Activated T-helper 17 cell treated with anti-CD3 and anti-CD28 coated beads, Interleukin-2, amount 50 U/mL, for 72 hours (primary cell): Measurements from ENCODE around the gene OLFM1. TPM values are rescaled to one million over a fixed set of nuclear protein-coding genes. Genes with fewer than 3 reads are reported as not detected.

Source experiments
- ATAC-seq: fragments of 150-1000 bp; cut with Tn5 transposase; replicated peaks from 2 replicates; pipeline ENCODE4 v1.10.0; 2021; ENCODE audit warnings: mild to moderate bottlenecking, moderate library complexity
- H3K27ac Mint-ChIP-seq: one replicate; pipeline ENCODE4 v1.8.0; 2022; ENCODE audit warnings: mixed read lengths
- H3K27me3 Mint-ChIP-seq: one replicate; pipeline ENCODE4 v1.8.0; 2022; ENCODE audit warnings: mixed read lengths
- H3K36me3 Mint-ChIP-seq: one replicate; pipeline ENCODE4 v1.8.0; 2022; ENCODE audit warnings: low read depth, mild to moderate bottlenecking, mixed read lengths
- H3K4me1 Mint-ChIP-seq: one replicate; pipeline ENCODE4 v1.8.0; 2022; ENCODE audit warnings: mixed read lengths
- H3K4me3 Mint-ChIP-seq: one replicate; pipeline ENCODE4 v1.8.0; 2022; ENCODE audit warnings: mild to moderate bottlenecking, mixed read lengths
- H3K9me3 Mint-ChIP-seq: one replicate; pipeline ENCODE4 v1.8.0; 2022; ENCODE audit warnings: mixed read lengths
- total RNA-seq, 2 donors: library from RNA; stranded (reverse); gene quantifications; one replicate each; pipeline ENCODE4 v1.2.3, GENCODE V29; 2022

The OLFM1 gene
- total RNA-seq, 2 donors from 2014 or later = 0.32 TPM; not detected in 1

- Mint-ChIP-seq H3K9me3 (no peaks in the 10 kb centered on the region), H3K27ac (no peak overlapping the region), H3K4me3 (no peak overlapping the region), H3K27me3 (peaks cover 39% of the 10 kb centered on the region), H3K4me1 (no peaks in the 10 kb centered on the region), H3K36me3 (no peaks in the 10 kb centered on the region)
- no peak for ATAC-seq
These were observed 12.8 kb downstream of the OLFM1 start for GRCh38 chr9:135100241-135100681.

GRCh38 chr9:135100725-135101410, 13.4 kb downstream of the OLFM1 start:
- H3K9me3 Mint-ChIP-seq = no peaks in the 10 kb centered on the region
- no peak overlapping the region for H3K4me3 Mint-ChIP-seq
- no peak overlapping the region for H3K27ac Mint-ChIP-seq
- ATAC-seq = no peak
- peaks cover 38% of the 10 kb centered on the region for H3K27me3 Mint-ChIP-seq
- no peaks in the 10 kb centered on the region for H3K4me1 Mint-ChIP-seq
- H3K36me3 Mint-ChIP-seq = no peaks in the 10 kb centered on the region

GRCh38 chr9:135101486-135101885, 14.0 kb downstream of the OLFM1 start:
- no peak for ATAC-seq

GRCh38 chr9:135101926-135102325, 14.5 kb downstream of the OLFM1 start:
- Mint-ChIP-seq H3K4me1 (no peaks in the 10 kb centered on the region), H3K27ac (no peak overlapping the region), H3K27me3 (peaks cover 36% of the 10 kb centered on the region), H3K36me3 (no peaks in the 10 kb centered on the region), H3K9me3 (no peaks in the 10 kb centered on the region), H3K4me3 (no peak overlapping the region)
- ATAC-seq = no peak

More at GRCh38 chr9:135101486-135101885, 14.0 kb downstream of the OLFM1 start:
- H3K4me3 Mint-ChIP-seq = no peak overlapping the region
- no peaks in the 10 kb centered on the region for H3K36me3 Mint-ChIP-seq
- H3K27me3 Mint-ChIP-seq = peaks cover 38% of the 10 kb centered on the region
- no peaks in the 10 kb centered on the region for H3K4me1 Mint-ChIP-seq
- H3K9me3 Mint-ChIP-seq = no peaks in the 10 kb centered on the region
- no peak overlapping the region for H3K27ac Mint-ChIP-seq

- no peaks in the 10 kb centered on the region for H3K36me3 Mint-ChIP-seq
These were observed 14.9 kb downstream of the OLFM1 start for GRCh38 chr9:135102331-135102730.

GRCh38 chr9:135103001-135103446, 15.6 kb downstream of the OLFM1 start:
- Mint-ChIP-seq H3K36me3 (no peaks in the 10 kb centered on the region), H3K27ac (no peak overlapping the region), H3K4me1 (no peaks in the 10 kb centered on the region), H3K27me3 (peaks cover 34% of the 10 kb centered on the region), H3K9me3 (no peaks in the 10 kb centered on the region), H3K4me3 (no peak overlapping the region)
- ATAC-seq = no peak

More at GRCh38 chr9:135102331-135102730, 14.9 kb downstream of the OLFM1 start:
- Mint-ChIP-seq H3K4me3 (no peak overlapping the region), H3K9me3 (no peaks in the 10 kb centered on the region), H3K27ac (no peak overlapping the region), H3K4me1 (no peaks in the 10 kb centered on the region), H3K27me3 (peaks cover 35% of the 10 kb centered on the region)
- no peak for ATAC-seq

GRCh38 chr9:135103931-135104639, 16.6 kb downstream of the OLFM1 start:
- peaks cover 33% of the 10 kb centered on the region for H3K27me3 Mint-ChIP-seq
- H3K4me1 Mint-ChIP-seq = peaks cover 4% of the 10 kb centered on the region
- ATAC-seq = no peak
- H3K4me3 Mint-ChIP-seq = no peak overlapping the region
- no peaks in the 10 kb centered on the region for H3K9me3 Mint-ChIP-seq
- H3K27ac Mint-ChIP-seq = no peak overlapping the region
- H3K36me3 Mint-ChIP-seq = no peaks in the 10 kb centered on the region

- no peak overlapping the region for H3K27ac Mint-ChIP-seq
- H3K4me1 Mint-ChIP-seq = peaks cover 4% of the 10 kb centered on the region
- no peaks in the 10 kb centered on the region for H3K36me3 Mint-ChIP-seq
- peaks cover 31% of the 10 kb centered on the region for H3K27me3 Mint-ChIP-seq
- no peak for ATAC-seq
- H3K9me3 Mint-ChIP-seq = no peaks in the 10 kb centered on the region
- no peak overlapping the region for H3K4me3 Mint-ChIP-seq
These were observed 17.3 kb downstream of the OLFM1 start for GRCh38 chr9:135104761-135105160.

- no peak for ATAC-seq
These were observed 17.8 kb downstream of the OLFM1 start for GRCh38 chr9:135105211-135105745.

GRCh38 chr9:135105938-135106491, 18.5 kb downstream of the OLFM1 start:
- H3K4me3 Mint-ChIP-seq = no peak overlapping the region
- H3K4me1 Mint-ChIP-seq = peaks cover 4% of the 10 kb centered on the region
- no peaks in the 10 kb centered on the region for H3K9me3 Mint-ChIP-seq
- H3K27me3 Mint-ChIP-seq = peaks cover 29% of the 10 kb centered on the region
- no peak for ATAC-seq
- H3K36me3 Mint-ChIP-seq = no peaks in the 10 kb centered on the region
- no peak overlapping the region for H3K27ac Mint-ChIP-seq

More at GRCh38 chr9:135105211-135105745, 17.8 kb downstream of the OLFM1 start:
- Mint-ChIP-seq H3K27ac (no peak overlapping the region), H3K4me1 (peaks cover 4% of the 10 kb centered on the region), H3K36me3 (no peaks in the 10 kb centered on the region), H3K4me3 (no peak overlapping the region), H3K27me3 (peaks cover 26% of the 10 kb centered on the region), H3K9me3 (no peaks in the 10 kb centered on the region)

GRCh38 chr9:135106551-135107270, 19.2 kb downstream of the OLFM1 start:
- H3K4me1 Mint-ChIP-seq = peaks cover 4% of the 10 kb centered on the region
- no peaks in the 10 kb centered on the region for H3K9me3 Mint-ChIP-seq

GRCh38 chr9:135107581-135108235, 20.2 kb downstream of the OLFM1 start:
- H3K4me1 Mint-ChIP-seq = peaks cover 4% of the 10 kb centered on the region
- no peak overlapping the region for H3K27ac Mint-ChIP-seq
- H3K36me3 Mint-ChIP-seq = no peaks in the 10 kb centered on the region
- H3K9me3 Mint-ChIP-seq = no peaks in the 10 kb centered on the region
- H3K27me3 Mint-ChIP-seq = peaks cover 35% of the 10 kb centered on the region
- no peak overlapping the region for H3K4me3 Mint-ChIP-seq
- no peak for ATAC-seq

More at GRCh38 chr9:135106551-135107270, 19.2 kb downstream of the OLFM1 start:
- no peak overlapping the region for H3K27ac Mint-ChIP-seq
- H3K27me3 Mint-ChIP-seq = peaks cover 32% of the 10 kb centered on the region
- H3K36me3 Mint-ChIP-seq = no peaks in the 10 kb centered on the region
- no peak for ATAC-seq
- H3K4me3 Mint-ChIP-seq = no peak overlapping the region

GRCh38 chr9:135108831-135109510, 21.5 kb downstream of the OLFM1 start:
- Mint-ChIP-seq H3K27me3 (peaks cover 29% of the 10 kb centered on the region), H3K4me3 (no peak overlapping the region), H3K4me1 (peaks cover 4% of the 10 kb centered on the region), H3K36me3 (no peaks in the 10 kb centered on the region), H3K27ac (no peak overlapping the region), H3K9me3 (no peaks in the 10 kb centered on the region)
- no peak for ATAC-seq
